COLO829 (cell line): ENCODE measurements around the gene NGF.

Experiments
- DNase-seq: peaks from one replicate; pipeline ENCODE4 v3.0.0; 2012; ENCODE audit warnings: low spot score

The NGF gene

GRCh38 chr1:115237023-115237422, 101.0 kb downstream of the NGF start:
- no peak for DNase-seq
